Measurements from ENCODE around the gene GRAP2.

The GRAP2 gene

DNA sequence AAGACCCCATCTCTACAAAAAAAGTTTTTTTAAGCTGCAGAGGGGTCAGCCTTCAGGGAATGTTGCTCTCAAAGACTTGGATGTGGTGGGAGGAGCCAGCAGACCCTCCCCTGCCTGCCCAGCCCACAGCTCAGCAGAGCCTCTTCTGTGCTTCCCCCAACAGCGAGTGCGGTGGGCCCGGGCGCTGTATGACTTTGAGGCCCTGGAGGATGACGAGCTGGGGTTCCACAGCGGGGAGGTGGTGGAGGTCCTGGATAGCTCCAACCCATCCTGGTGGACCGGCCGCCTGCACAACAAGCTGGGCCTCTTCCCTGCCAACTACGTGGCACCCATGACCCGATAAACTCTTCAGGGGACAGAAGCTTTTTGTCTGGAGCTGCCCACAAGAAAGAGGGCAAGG, 69.9 kb downstream of the GRAP2 start:
- Histone ChIP-seq H3K36me3 (ENCODE audit: control insufficient read depth in 2 of 2, insufficient read depth in 2 of 2, low read length in 2 of 2) (no peaks in the 10 kb centered on the region), H3K27me3 (ENCODE audit: control insufficient read depth in 1 of 2, insufficient read depth in 2 of 2, low read length in 2 of 2) (peaks cover 24 to 26% of the 10 kb centered on the region in 2 donors), H3K27ac (ENCODE audit: low read length) (no peak overlapping the region), H3K4me3 (ENCODE audit: low read length in 2 of 2) (no peak overlapping the region), H3K9me3 (ENCODE audit: control insufficient read depth in 2 of 2, low read length in 2 of 2) (no peaks in the 10 kb centered on the region), H3K4me1 (ENCODE audit: control insufficient read depth, insufficient read depth, low read length) (no peaks in the 10 kb centered on the region), H3K9ac (ENCODE audit: low read length in 2 of 2) (no peak overlapping the region)

DNA sequence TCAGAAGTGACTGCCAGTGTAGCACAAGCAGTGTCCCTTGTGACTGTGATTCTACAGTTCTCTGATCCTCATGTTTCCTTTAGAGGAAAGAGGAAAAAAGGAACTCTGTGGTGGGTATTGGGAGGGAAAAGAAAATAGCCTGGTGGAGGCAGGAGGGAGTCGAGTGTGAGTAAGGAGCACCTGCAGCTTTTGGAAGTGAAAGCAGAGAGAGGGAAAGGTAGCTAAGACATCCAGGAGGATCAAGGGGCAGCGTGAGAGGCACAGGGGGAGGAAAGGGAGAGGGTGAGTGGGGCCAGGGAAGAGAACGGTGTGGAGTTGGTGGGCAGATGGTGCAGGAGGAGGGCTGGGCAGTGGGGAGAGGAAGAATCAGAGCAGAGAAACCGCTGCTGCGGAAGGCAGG, 71.8 kb downstream of the GRAP2 start:
- no peaks in the 10 kb centered on the region for H3K36me3 ChIP-seq (ENCODE audit: control insufficient read depth in 2 of 2, insufficient read depth in 2 of 2, low read length in 2 of 2)
- peaks cover 24 to 31% of the 10 kb centered on the region in 2 donors for H3K27me3 ChIP-seq (ENCODE audit: control insufficient read depth in 1 of 2, insufficient read depth in 2 of 2, low read length in 2 of 2)
- H3K9me3 ChIP-seq (ENCODE audit: control insufficient read depth in 2 of 2, low read length in 2 of 2), result no peaks in the 10 kb centered on the region
- no peak overlapping the region for H3K9ac ChIP-seq (ENCODE audit: low read length in 2 of 2)
- no peaks in the 10 kb centered on the region for H3K4me1 ChIP-seq (ENCODE audit: control insufficient read depth, insufficient read depth, low read length)
- H3K4me3 ChIP-seq (ENCODE audit: low read length in 2 of 2), result no peak overlapping the region
- H3K27ac ChIP-seq (ENCODE audit: low read length), result no peak overlapping the region

DNA sequence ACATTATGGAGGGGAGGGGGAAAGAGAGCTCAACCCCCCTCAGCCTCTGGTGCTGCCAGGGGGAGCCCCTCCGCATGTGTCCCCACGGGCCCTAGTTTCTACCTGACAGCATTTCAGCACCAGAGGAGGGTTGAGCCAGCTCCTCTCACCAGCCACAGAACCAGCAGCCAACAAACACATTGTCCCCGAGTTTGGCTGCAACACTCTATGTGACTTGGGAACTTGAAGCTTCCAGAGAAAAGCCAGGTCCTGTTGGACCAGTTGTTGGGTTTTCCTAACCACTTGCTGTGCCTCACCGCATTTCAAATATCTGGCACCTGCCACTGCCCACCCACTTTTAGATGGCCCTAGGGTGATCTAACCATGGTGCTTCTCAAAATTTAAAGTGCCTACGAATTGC, 72.8 kb downstream of the GRAP2 start:
- H3K4me1 ChIP-seq (ENCODE audit: control insufficient read depth, insufficient read depth, low read length), result no peaks in the 10 kb centered on the region
- no peaks in the 10 kb centered on the region for H3K9me3 ChIP-seq (ENCODE audit: control insufficient read depth in 2 of 2, low read length in 2 of 2)
- no peak overlapping the region for H3K27ac ChIP-seq (ENCODE audit: low read length)
- H3K27me3 ChIP-seq (ENCODE audit: control insufficient read depth in 1 of 2, insufficient read depth in 2 of 2, low read length in 2 of 2), result peaks cover 23 to 30% of the 10 kb centered on the region in 2 donors
- H3K4me3 ChIP-seq (ENCODE audit: low read length in 2 of 2), result no peak overlapping the region
- no peak overlapping the region for H3K9ac ChIP-seq (ENCODE audit: low read length in 2 of 2)
- H3K36me3 ChIP-seq (ENCODE audit: control insufficient read depth in 2 of 2, insufficient read depth in 2 of 2, low read length in 2 of 2), result no peaks in the 10 kb centered on the region

DNA sequence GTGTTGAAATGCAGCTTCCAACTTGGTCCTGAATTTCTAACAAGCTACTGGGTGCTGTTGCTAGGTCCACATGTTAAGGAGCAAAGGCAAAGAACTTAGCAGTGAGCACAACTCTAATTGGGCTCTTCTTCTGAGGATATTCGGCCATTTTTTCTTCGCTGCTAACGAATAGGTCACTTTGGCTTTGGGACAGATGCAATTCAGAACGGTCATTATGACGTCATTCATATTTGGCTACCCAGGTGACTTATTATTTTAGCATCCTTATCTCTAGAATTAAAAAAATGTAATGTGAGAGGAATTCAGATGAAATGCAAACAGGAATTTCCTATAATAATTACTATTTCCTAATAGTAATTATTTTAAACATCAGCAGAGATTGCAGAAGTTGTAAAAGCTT, 73.2 kb downstream of the GRAP2 start:
- Histone ChIP-seq H3K36me3 (ENCODE audit: control insufficient read depth in 2 of 2, insufficient read depth in 2 of 2, low read length in 2 of 2) (no peaks in the 10 kb centered on the region), H3K9me3 (ENCODE audit: control insufficient read depth in 2 of 2, low read length in 2 of 2) (no peaks in the 10 kb centered on the region), H3K4me1 (ENCODE audit: control insufficient read depth, insufficient read depth, low read length) (no peaks in the 10 kb centered on the region), H3K9ac (ENCODE audit: low read length in 2 of 2) (no peak overlapping the region), H3K27me3 (ENCODE audit: control insufficient read depth in 1 of 2, insufficient read depth in 2 of 2, low read length in 2 of 2) (peaks cover 20 to 30% of the 10 kb centered on the region in 2 donors), H3K4me3 (ENCODE audit: low read length in 2 of 2) (no peak overlapping the region), H3K27ac (ENCODE audit: low read length) (no peak overlapping the region)

DNA sequence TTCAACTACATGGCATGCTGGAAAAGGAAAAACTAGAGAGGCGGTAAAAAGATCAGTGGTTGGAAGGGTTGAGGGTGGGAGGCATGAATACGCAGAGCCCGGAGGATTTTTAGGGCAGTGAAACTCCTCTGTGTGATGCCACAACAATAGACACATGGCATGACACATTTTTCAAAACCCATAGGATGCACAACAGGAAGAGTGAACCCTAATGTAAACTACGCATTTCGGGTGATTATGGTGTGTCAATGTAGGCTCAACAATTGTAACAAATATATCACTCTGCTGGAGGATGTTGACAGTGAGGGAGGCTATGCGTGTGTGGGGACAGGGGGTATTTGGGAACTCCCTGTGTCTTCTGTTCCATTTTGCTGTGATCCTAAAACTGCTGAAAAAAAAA, 78.2 kb downstream of the GRAP2 start:
- no peaks in the 10 kb centered on the region for H3K36me3 ChIP-seq (ENCODE audit: control insufficient read depth in 2 of 2, insufficient read depth in 2 of 2, low read length in 2 of 2)
- no peaks in the 10 kb centered on the region for H3K4me1 ChIP-seq (ENCODE audit: control insufficient read depth, insufficient read depth, low read length)
- H3K4me3 ChIP-seq (ENCODE audit: low read length in 2 of 2), result no peak overlapping the region
- H3K27ac ChIP-seq (ENCODE audit: low read length), result no peak overlapping the region
- peaks cover 8 to 28% of the 10 kb centered on the region in 2 donors for H3K27me3 ChIP-seq (ENCODE audit: control insufficient read depth in 1 of 2, insufficient read depth in 2 of 2, low read length in 2 of 2)
- H3K9me3 ChIP-seq (ENCODE audit: control insufficient read depth in 2 of 2, low read length in 2 of 2), result no peaks in the 10 kb centered on the region
- no peak overlapping the region for H3K9ac ChIP-seq (ENCODE audit: low read length in 2 of 2)

DNA sequence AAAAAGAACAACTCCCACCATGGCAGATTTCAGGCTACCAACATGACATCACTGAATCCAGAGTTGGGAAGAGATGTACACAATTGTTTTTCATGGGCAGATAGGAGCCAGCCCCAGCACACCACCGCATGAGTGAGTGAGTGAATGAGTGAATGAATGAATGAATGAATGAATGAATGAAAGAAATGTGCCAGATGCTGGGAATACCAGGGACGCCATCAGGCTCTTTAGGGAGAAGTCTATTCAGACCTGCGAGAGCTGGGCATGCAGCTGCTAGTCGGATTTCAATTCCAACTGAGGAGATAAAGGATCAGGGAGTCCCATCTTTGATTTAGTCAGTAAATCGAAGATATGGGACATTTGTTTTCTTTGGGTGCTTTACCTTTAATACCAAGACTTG, 78.6 kb downstream of the GRAP2 start:
- Histone ChIP-seq H3K4me1 (ENCODE audit: control insufficient read depth, insufficient read depth, low read length) (no peaks in the 10 kb centered on the region), H3K9ac (ENCODE audit: low read length in 2 of 2) (no peak overlapping the region), H3K36me3 (ENCODE audit: control insufficient read depth in 2 of 2, insufficient read depth in 2 of 2, low read length in 2 of 2) (no peaks in the 10 kb centered on the region), H3K4me3 (ENCODE audit: low read length in 2 of 2) (no peak overlapping the region), H3K27ac (ENCODE audit: low read length) (no peak overlapping the region), H3K9me3 (ENCODE audit: control insufficient read depth in 2 of 2, low read length in 2 of 2) (no peaks in the 10 kb centered on the region), H3K27me3 (ENCODE audit: control insufficient read depth in 1 of 2, insufficient read depth in 2 of 2, low read length in 2 of 2) (peaks cover 8 to 29% of the 10 kb centered on the region in 2 donors)

DNA sequence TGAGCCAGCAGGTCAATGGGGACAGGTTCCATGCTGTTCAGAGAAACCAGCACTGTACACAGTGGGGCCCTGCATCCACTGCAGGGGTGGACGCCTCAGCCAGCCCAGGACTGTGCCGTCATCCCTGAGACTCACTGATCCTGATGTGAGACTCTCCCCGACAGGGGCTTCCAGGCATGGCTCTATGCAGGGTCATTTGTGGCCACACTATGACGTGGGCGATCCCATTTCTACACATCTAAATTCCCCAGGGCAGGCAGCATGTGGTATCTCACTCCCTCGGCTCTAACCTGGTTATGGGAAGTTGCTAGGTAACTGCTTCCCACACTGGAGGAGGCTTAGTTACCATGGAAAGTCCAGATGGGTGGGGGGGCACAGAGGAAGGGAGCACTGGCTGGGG, 79.7 kb downstream of the GRAP2 start:
- Histone ChIP-seq H3K27me3 (ENCODE audit: control insufficient read depth in 1 of 2, insufficient read depth in 2 of 2, low read length in 2 of 2) (peaks cover 11 to 31% of the 10 kb centered on the region in 2 donors), H3K36me3 (ENCODE audit: control insufficient read depth in 2 of 2, insufficient read depth in 2 of 2, low read length in 2 of 2) (no peaks in the 10 kb centered on the region), H3K9me3 (ENCODE audit: control insufficient read depth in 2 of 2, low read length in 2 of 2) (no peaks in the 10 kb centered on the region)

DNA sequence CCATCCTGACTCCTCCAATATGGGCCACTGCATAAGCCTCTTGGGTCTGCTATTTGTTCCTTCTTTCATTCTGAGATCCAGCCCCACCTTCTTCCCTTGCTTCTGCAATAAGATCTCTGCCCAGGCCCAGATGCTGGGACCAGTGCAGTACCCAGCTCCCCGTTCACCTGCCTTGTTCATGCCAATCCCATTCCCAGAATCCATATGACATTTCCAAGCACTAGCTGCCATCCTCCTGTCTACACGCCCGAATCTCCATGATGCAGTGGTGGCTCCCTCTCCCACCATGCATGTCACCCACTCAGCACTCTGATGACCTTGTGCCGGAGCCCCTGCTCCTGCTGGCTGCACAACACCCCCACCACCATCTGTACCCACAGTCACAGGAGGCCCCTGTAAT, 82.5 kb downstream of the GRAP2 start:
- Histone ChIP-seq H3K9ac (ENCODE audit: low read length in 2 of 2) (no peak overlapping the region), H3K9me3 (ENCODE audit: control insufficient read depth in 2 of 2, low read length in 2 of 2) (no peaks in the 10 kb centered on the region), H3K36me3 (ENCODE audit: control insufficient read depth in 2 of 2, insufficient read depth in 2 of 2, low read length in 2 of 2) (no peaks in the 10 kb centered on the region), H3K4me3 (ENCODE audit: low read length in 2 of 2) (no peak overlapping the region), H3K27ac (ENCODE audit: low read length) (no peak overlapping the region), H3K4me1 (ENCODE audit: control insufficient read depth, insufficient read depth, low read length) (no peaks in the 10 kb centered on the region), H3K27me3 (ENCODE audit: control insufficient read depth in 1 of 2, insufficient read depth in 2 of 2, low read length in 2 of 2) (peaks cover 8 to 19% of the 10 kb centered on the region in 2 donors)

More for the DNA sequence above, 79.7 kb downstream of the GRAP2 start:
- Histone ChIP-seq H3K9ac (ENCODE audit: low read length in 2 of 2) (no peak overlapping the region), H3K4me3 (ENCODE audit: low read length in 2 of 2) (no peak overlapping the region), H3K4me1 (ENCODE audit: control insufficient read depth, insufficient read depth, low read length) (no peaks in the 10 kb centered on the region), H3K27ac (ENCODE audit: low read length) (no peak overlapping the region)

DNA sequence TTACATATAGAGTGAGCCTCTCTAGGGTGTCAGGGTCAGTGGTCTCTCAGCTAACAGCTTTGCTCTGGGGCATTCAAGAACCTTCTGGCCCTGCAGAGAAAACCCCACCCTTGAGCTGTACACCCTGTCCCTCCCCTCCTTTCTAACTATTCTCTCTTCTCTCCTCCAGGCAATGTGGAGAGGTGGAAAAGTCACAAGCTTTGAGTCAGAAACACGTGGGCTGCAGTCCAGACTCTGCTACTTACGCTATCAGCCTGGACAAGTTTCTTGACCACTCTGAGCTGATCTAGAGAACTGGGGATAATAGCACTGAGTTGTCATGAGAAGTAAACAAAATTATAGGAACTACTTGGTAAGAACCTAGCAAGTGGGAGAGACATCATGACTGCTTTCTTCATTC, 83.1 kb downstream of the GRAP2 start:
- Histone ChIP-seq H3K36me3 (ENCODE audit: control insufficient read depth in 2 of 2, insufficient read depth in 2 of 2, low read length in 2 of 2) (no peaks in the 10 kb centered on the region), H3K9me3 (ENCODE audit: control insufficient read depth in 2 of 2, low read length in 2 of 2) (no peaks in the 10 kb centered on the region), H3K4me3 (ENCODE audit: low read length in 2 of 2) (no peak overlapping the region), H3K4me1 (ENCODE audit: control insufficient read depth, insufficient read depth, low read length) (no peaks in the 10 kb centered on the region), H3K27ac (ENCODE audit: low read length) (no peak overlapping the region), H3K9ac (ENCODE audit: low read length in 2 of 2) (no peak overlapping the region), H3K27me3 (ENCODE audit: control insufficient read depth in 1 of 2, insufficient read depth in 2 of 2, low read length in 2 of 2) (peaks cover 8 to 16% of the 10 kb centered on the region in 2 donors)

DNA sequence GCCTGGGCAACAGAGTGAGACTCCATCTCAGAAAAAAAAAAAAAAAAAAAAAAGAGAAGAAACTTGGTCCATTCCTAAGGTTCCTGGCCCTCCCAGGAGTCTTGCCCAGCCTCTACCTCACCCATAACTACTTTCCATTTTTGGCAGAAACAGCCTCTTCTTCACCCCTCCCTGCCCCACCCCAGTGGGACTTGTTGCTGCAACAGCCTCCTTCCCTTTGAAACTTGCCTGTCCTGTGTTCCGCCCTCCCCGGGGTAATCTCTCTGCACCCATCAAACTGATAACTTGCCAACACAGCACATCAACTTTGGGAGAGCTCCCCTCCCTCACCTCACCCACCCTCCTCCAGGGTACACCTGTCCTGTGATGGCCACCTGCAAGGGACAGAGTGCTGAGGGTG, 83.9 kb downstream of the GRAP2 start:
- H3K27ac ChIP-seq (ENCODE audit: low read length), result no peak overlapping the region
- no peaks in the 10 kb centered on the region for H3K9me3 ChIP-seq (ENCODE audit: control insufficient read depth in 2 of 2, low read length in 2 of 2)
- no peak overlapping the region for H3K4me3 ChIP-seq (ENCODE audit: low read length in 2 of 2)
- H3K36me3 ChIP-seq (ENCODE audit: control insufficient read depth in 2 of 2, insufficient read depth in 2 of 2, low read length in 2 of 2), result no peaks in the 10 kb centered on the region
- no peak overlapping the region for H3K9ac ChIP-seq (ENCODE audit: low read length in 2 of 2)
- H3K27me3 ChIP-seq (ENCODE audit: control insufficient read depth in 1 of 2, insufficient read depth in 2 of 2, low read length in 2 of 2), result peaks cover 3 to 11% of the 10 kb centered on the region in 2 donors
- H3K4me1 ChIP-seq (ENCODE audit: control insufficient read depth, insufficient read depth, low read length), result no peaks in the 10 kb centered on the region

DNA sequence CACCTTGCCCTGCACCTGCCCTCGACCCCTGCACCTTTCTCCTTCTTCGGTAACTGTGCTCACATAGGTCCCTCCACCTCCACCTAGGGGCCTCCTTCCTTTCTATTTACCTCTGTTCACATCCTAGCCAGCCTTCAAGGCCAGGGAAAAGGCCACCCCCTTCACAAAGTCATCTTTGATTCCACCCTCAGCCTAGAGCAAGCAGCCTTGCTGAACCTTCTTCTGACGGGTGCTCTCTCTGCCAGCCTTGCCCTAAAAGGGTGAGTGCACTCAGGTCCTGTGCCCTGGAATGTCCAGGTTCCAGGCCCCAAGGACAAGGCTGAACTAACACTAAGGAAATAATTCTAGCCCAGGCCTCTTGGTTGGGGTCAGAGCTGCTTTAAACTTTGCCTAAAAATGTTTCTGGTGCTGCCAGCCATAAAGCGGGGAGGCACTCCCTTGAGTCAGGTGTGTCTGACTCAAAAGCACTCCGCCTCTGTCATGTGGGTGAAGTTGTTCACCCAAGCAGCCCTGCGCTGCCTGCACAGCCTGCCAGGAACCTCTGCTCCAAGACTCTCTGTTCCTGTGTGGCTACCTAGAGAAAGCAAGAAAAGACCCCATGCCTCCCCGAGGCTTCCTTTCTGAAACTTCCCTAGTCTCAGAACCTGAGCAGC, 84.6 kb downstream of the GRAP2 start:
- Histone ChIP-seq H3K4me1 (ENCODE audit: control insufficient read depth, insufficient read depth, low read length) (no peaks in the 10 kb centered on the region), H3K27ac (ENCODE audit: low read length) (no peak overlapping the region), H3K9ac (ENCODE audit: low read length in 2 of 2) (no peak overlapping the region), H3K9me3 (ENCODE audit: control insufficient read depth in 2 of 2, low read length in 2 of 2) (no peaks in the 10 kb centered on the region), H3K4me3 (ENCODE audit: low read length in 2 of 2) (no peak overlapping the region), H3K27me3 (ENCODE audit: control insufficient read depth in 1 of 2, insufficient read depth in 2 of 2, low read length in 2 of 2) (peaks cover 3 to 6% of the 10 kb centered on the region in 2 donors), H3K36me3 (ENCODE audit: control insufficient read depth in 2 of 2, insufficient read depth in 2 of 2, low read length in 2 of 2) (no peaks in the 10 kb centered on the region)

All from stomach smooth muscle (tissue), 2 donors.